Caco-2 (cell line): ENCODE data around the gene THRB. TPM values are rescaled to one million over a fixed set of nuclear protein-coding genes. Genes with fewer than 3 reads are reported as not detected.
A peak's percentile ranks its signal among the peaks of the same experiment; 100 is the strongest.

ENCODE experiments used
- BruUV-seq: library from RNA; stranded (reverse); fragments of 400-500 nt; replicated peaks from 2 replicates; lab custom pipeline; 2021; lab: Mats Ljungman, UMichigan
- CTCF ChIA-PET: fragments of 300-600 bp; sonication (Branson Sonifier 250); formaldehyde crosslinking; loops from one replicate; lab custom pipeline; 2022; ENCODE audit warnings: antibody characterized with exemption; lab: Charles Lee
- POLR2A ChIA-PET: fragments of 300-600 bp; sonication (Branson Sonifier 250); formaldehyde crosslinking; loops from one replicate; lab custom pipeline; 2022; ENCODE audit warnings: antibody characterized with exemption; lab: Charles Lee
- DNase-seq, 2 experiments: peaks; one replicate each; pipeline versions ENCODE4 v3.0.0 to v3.0.0-alpha.2; 2020 to 2022
- H3K27me3 ChIP-seq: replicated peaks from 2 replicates; pipeline ENCODE4 v1.6.0; 2011; ENCODE audit warnings: low read length; ENCODE audit not compliant: control insufficient read depth, insufficient read depth
- H3K36me3 ChIP-seq: 2 replicates; pipeline ENCODE4 v1.5.1; 2011; ENCODE audit warnings: low read length; ENCODE audit not compliant: control insufficient read depth, insufficient read depth
- H3K4me1 ChIP-seq: fragments of 250-450 bp; sonication (Bioruptor Pico); 2 replicates; pipeline ENCODE4 v1.5.1; 2020; ENCODE audit warnings: mild to moderate bottlenecking
- H3K4me3 ChIP-seq: 2 replicates; pipeline ENCODE4 v1.5.1; 2011; ENCODE audit warnings: low read depth, mild to moderate bottlenecking, control low read depth, low read length
- H3K9me3 ChIP-seq: fragments of 250-450 bp; sonication (Bioruptor Pico); 2 replicates; pipeline ENCODE4 v1.5.1; 2020; ENCODE audit warnings: mild to moderate bottlenecking, moderate library complexity
- H3K27ac Mint-ChIP-seq: one replicate; pipeline ENCODE4 v1.8.0; 2022; ENCODE audit warnings: mixed read lengths; ENCODE audit not compliant: unreplicated experiment
- H3K27me3 Mint-ChIP-seq: one replicate; pipeline ENCODE4 v1.8.0; 2022; ENCODE audit warnings: mixed read lengths; ENCODE audit not compliant: insufficient read depth, unreplicated experiment
- H3K36me3 Mint-ChIP-seq: one replicate; pipeline ENCODE4 v1.8.0; 2022; ENCODE audit warnings: mild to moderate bottlenecking, mixed read lengths; ENCODE audit not compliant: insufficient read depth, unreplicated experiment
- H3K4me1 Mint-ChIP-seq: one replicate; pipeline ENCODE4 v1.8.0; 2022; ENCODE audit warnings: low read depth, mixed read lengths; ENCODE audit not compliant: unreplicated experiment
- H3K4me3 Mint-ChIP-seq: one replicate; pipeline ENCODE4 v1.8.0; 2022; ENCODE audit warnings: mild to moderate bottlenecking, moderate library complexity, mixed read lengths; ENCODE audit not compliant: unreplicated experiment
- H3K9me3 Mint-ChIP-seq: one replicate; pipeline ENCODE4 v1.8.0; 2022; ENCODE audit warnings: mixed read lengths; ENCODE audit not compliant: unreplicated experiment
- intact Hi-C: fragments of 100-400 bp; cut with micrococcal nuclease; formaldehyde crosslinking; loops from one replicate; pipeline ENCODE4 v1.10.0; 2022; ENCODE audit not compliant: unreplicated experiment
- total RNA-seq: library from RNA; stranded (reverse); gene quantifications from 2 replicates; pipeline ENCODE4 v1.2.3, GENCODE V29; 2022
- TF ChIP-seq, protein P1 (sequence below), 2 experiments: fragments of 200-600 bp in 1 of 2; IDR thresholded peaks; 1 replicate in 1 of 2; 2 replicates in 1 of 2; pipeline versions ENCODE4 v1.5.1 to v1.8.0; 2011 to 2022; ENCODE audit warnings: antibody characterized with exemption in 1 of 2, control low read depth in 1 of 2, inconsistent platforms in 1 of 2, low read depth in 1 of 2, low read length in 1 of 2, mild to moderate bottlenecking in 1 of 2, moderate library complexity in 1 of 2; ENCODE audit not compliant: insufficient read depth in 1 of 2, severe bottlenecking in 1 of 2, unreplicated experiment in 1 of 2

THRB gene
- total RNA-seq, 1 experiment from 2014 or later = 19.4 TPM

DNA sequence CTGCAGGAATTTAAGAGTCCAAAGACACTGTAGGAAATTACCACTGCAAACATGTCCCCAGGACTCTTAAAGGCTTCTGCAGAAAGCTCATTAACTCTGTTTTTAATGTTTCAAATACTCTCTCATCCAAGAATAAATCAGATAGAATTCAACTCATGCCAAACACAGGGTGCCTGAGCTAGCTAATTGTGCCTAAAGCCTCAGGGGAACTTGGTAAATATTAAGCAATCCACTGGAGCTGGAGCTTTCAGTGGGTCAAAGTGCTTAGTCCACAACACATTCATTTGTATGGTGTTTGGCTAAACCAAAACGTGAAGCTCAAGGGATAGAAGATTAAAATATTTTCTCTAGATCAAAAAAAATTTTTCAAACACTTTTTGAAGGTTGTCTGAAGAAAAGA, 131.4 kb downstream of the THRB start:
- Histone ChIP-seq H3K36me3 (no peaks in the 10 kb centered on the region; the same call in 1 of the 2 replicates), H3K4me1 (peaks cover 44% of the 10 kb centered on the region), H3K27me3 (no peaks in the 10 kb centered on the region), H3K4me3 (no peak overlapping the region), H3K9me3 (no peaks in the 10 kb centered on the region)
- Mint-ChIP-seq H3K36me3 (no peaks in the 10 kb centered on the region), H3K9me3 (no peaks in the 10 kb centered on the region), H3K4me3 (no peak overlapping the region), H3K4me1 (peaks cover 19% of the 10 kb centered on the region), H3K27me3 (no peaks in the 10 kb centered on the region), H3K27ac (no peak overlapping the region)
- intact Hi-C loops = loop anchor here (1.0 to 10.0 kb wide), 4 partner anchors 88 to 282 kb away; no protein-coding TSS in a partner anchor
- POLR2A ChIA-PET = no interaction called here
- CTCF ChIA-PET = interaction anchor here (0.6 to 1.5 kb wide), 4 partner anchors 133 to 317 kb away, joined by 3 to 6 read pairs (median 4); no protein-coding TSS in a partner anchor
- no TSS peak for BruUV-seq
- TF ChIP-seq, protein P1, sequence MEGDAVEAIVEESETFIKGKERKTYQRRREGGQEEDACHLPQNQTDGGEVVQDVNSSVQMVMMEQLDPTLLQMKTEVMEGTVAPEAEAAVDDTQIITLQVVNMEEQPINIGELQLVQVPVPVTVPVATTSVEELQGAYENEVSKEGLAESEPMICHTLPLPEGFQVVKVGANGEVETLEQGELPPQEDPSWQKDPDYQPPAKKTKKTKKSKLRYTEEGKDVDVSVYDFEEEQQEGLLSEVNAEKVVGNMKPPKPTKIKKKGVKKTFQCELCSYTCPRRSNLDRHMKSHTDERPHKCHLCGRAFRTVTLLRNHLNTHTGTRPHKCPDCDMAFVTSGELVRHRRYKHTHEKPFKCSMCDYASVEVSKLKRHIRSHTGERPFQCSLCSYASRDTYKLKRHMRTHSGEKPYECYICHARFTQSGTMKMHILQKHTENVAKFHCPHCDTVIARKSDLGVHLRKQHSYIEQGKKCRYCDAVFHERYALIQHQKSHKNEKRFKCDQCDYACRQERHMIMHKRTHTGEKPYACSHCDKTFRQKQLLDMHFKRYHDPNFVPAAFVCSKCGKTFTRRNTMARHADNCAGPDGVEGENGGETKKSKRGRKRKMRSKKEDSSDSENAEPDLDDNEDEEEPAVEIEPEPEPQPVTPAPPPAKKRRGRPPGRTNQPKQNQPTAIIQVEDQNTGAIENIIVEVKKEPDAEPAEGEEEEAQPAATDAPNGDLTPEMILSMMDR (IDR thresholded peaks at IDR 0.05; ENCODE audit: insufficient read depth in 1 of 2, low read depth in 1 of 2, low read length in 1 of 2, severe bottlenecking in 1 of 2, unreplicated experiment in 1 of 2) = no peak
- peak; percentile 36 to 37 for DNase-seq

DNA sequence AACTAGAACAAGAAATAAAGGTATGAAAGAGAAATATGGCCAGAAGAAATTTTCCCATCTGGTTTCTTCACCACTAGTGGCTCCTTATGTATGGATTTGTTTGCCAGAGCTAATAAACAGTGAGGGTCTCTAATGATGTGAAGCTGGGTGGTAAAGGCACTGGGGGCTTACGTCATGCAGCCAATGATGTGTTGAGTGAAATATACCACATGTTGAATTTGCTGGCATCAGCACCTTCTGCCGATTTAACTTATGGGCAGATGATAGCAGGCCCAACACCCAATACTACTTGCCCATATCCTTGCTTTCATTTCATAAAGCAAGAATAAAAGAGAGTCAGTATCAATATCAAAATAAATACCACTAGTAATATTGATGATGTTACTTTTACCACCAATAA, 133.0 kb downstream of the THRB start:
- H3K27ac Mint-ChIP-seq = no peak overlapping the region
- intact Hi-C loops = loop anchor here (10.0 kb wide), 1 partner anchor 283 kb away; no protein-coding TSS in a partner anchor
- H3K4me3 Mint-ChIP-seq = no peak overlapping the region
- POLR2A ChIA-PET = no interaction called here
- CTCF ChIA-PET = no interaction called here
- no peaks in the 10 kb centered on the region for H3K27me3 Mint-ChIP-seq
- no peaks in the 10 kb centered on the region for H3K36me3 Mint-ChIP-seq
- no peaks in the 10 kb centered on the region; the same call in 1 of the 2 replicates for H3K36me3 ChIP-seq
- no peaks in the 10 kb centered on the region for H3K9me3 ChIP-seq
- DNase-seq = no peak
- no peaks in the 10 kb centered on the region for H3K9me3 Mint-ChIP-seq
- no peak overlapping the region for H3K4me3 ChIP-seq
- H3K27me3 ChIP-seq = no peaks in the 10 kb centered on the region
- TF ChIP-seq, protein P1 (IDR thresholded peaks at IDR 0.05; ENCODE audit: insufficient read depth in 1 of 2, low read depth in 1 of 2, low read length in 1 of 2, severe bottlenecking in 1 of 2, unreplicated experiment in 1 of 2) = no peak
- H3K4me1 Mint-ChIP-seq = peaks cover 11% of the 10 kb centered on the region
- H3K4me1 ChIP-seq = peaks cover 31% of the 10 kb centered on the region
- no TSS peak for BruUV-seq

DNA sequence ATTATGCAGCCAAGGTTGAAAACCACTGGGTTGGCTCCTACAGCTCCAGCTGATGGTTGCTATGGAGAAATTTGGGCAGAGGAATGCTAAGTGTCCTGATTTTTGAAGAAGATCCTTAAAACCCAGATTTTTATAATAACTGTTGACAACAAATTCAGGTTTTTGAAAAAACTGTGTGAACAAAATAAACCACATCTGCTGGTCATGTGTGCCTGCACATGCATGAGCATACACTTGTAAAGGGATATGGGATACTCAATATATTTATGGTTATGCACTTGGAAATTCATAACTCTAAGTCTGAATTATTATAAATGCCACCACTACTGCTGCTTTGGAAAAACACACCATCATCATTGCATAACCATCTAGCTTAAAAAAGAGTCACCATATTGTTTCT, 133.7 kb downstream of the THRB start:
- no TSS peak for BruUV-seq
- ChIA-PET CTCF (no interaction called here), POLR2A (no interaction called here)
- H3K9me3 Mint-ChIP-seq = no peaks in the 10 kb centered on the region
- TF ChIP-seq, protein P1 (IDR thresholded peaks at IDR 0.05; ENCODE audit: insufficient read depth in 1 of 2, low read depth in 1 of 2, low read length in 1 of 2, severe bottlenecking in 1 of 2, unreplicated experiment in 1 of 2) = no peak
- H3K4me1 Mint-ChIP-seq = peaks cover 11% of the 10 kb centered on the region
- H3K27me3 Mint-ChIP-seq = no peaks in the 10 kb centered on the region
- H3K36me3 Mint-ChIP-seq = no peaks in the 10 kb centered on the region
- no peak overlapping the region for H3K27ac Mint-ChIP-seq
- Histone ChIP-seq H3K4me1 (peaks cover 28% of the 10 kb centered on the region), H3K27me3 (no peaks in the 10 kb centered on the region), H3K36me3 (no peaks in the 10 kb centered on the region; the same call in 1 of the 2 replicates), H3K9me3 (no peaks in the 10 kb centered on the region), H3K4me3 (no peak overlapping the region)
- intact Hi-C loops = loop anchor here (10.0 kb wide), 1 partner anchor 284 kb away; no protein-coding TSS in a partner anchor
- H3K4me3 Mint-ChIP-seq = no peak overlapping the region
- no peak for DNase-seq
